ENCODE measurements around the gene CA12.

Gene CA12

GRCh38 chr15:63401714-63402497 is 20.3 kb upstream of the CA12 start:
- no peak for DNase-seq (ENCODE audit: low read depth)
- TF ChIP-seq CTCF (conservative IDR thresholded peaks at IDR 0.05; ENCODE audit: low read length) = no peak
- no peak overlapping the region for H3K4me3 ChIP-seq (ENCODE audit: low read length)

GRCh38 chr15:63401078-63401477 is 19.4 kb upstream of the CA12 start:
- no peak overlapping the region for H3K4me3 ChIP-seq (ENCODE audit: low read length)
- TF ChIP-seq CTCF (conservative IDR thresholded peaks at IDR 0.05; ENCODE audit: low read length) = no peak
- no peak for DNase-seq (ENCODE audit: low read depth)

GRCh38 chr15:63398456-63398855 is 16.8 kb upstream of the CA12 start:
- DNase-seq (ENCODE audit: low read depth) = no peak
- TF ChIP-seq CTCF (conservative IDR thresholded peaks at IDR 0.05; ENCODE audit: low read length) = no peak
- no peak overlapping the region for H3K4me3 ChIP-seq (ENCODE audit: low read length)

GRCh38 chr15:63396152-63396928 is 14.7 kb upstream of the CA12 start:
- no peak for DNase-seq (ENCODE audit: low read depth)
- no peak for TF ChIP-seq CTCF (conservative IDR thresholded peaks at IDR 0.05; ENCODE audit: low read length)
- H3K4me3 ChIP-seq (ENCODE audit: low read length) = no peak overlapping the region

- no peak for TF ChIP-seq CTCF (conservative IDR thresholded peaks at IDR 0.05; ENCODE audit: low read length)
- no peak overlapping the region for H3K4me3 ChIP-seq (ENCODE audit: low read length)
- no peak for DNase-seq (ENCODE audit: low read depth)
These were observed 14.1 kb upstream of the CA12 start for GRCh38 chr15:63395730-63396151.

- H3K4me3 ChIP-seq (ENCODE audit: low read length) = no peak overlapping the region
- no peak for DNase-seq (ENCODE audit: low read depth)
- no peak for TF ChIP-seq CTCF (conservative IDR thresholded peaks at IDR 0.05; ENCODE audit: low read length)
These were observed 10.8 kb upstream of the CA12 start for GRCh38 chr15:63392361-63393009.
